Panc1 (cell line): ENCODE data around the gene SMIM35. TPM values are rescaled to one million over a fixed set of nuclear protein-coding genes. Genes with fewer than 3 reads are reported as not detected.

ENCODE experiments used
- ATAC-seq: fragments of 200-7000 bp; cut with Tn5 transposase; 2 replicates; pipeline ENCODE4 v1.9.1; 2020; ENCODE audit warnings: mild to moderate bottlenecking, moderate library complexity
- BruUV-seq: library from RNA; stranded (reverse); fragments of 400-500 nt; replicated peaks from 2 replicates; lab custom pipeline; 2021; lab: Mats Ljungman, UMichigan
- CTCF ChIA-PET: fragments of 300-600 bp; sonication (Branson Sonifier 250); formaldehyde crosslinking; loops from one replicate; lab custom pipeline; 2022; ENCODE audit warnings: antibody characterized with exemption; lab: Charles Lee
- POLR2A ChIA-PET: fragments of 300-600 bp; sonication (Branson Sonifier 250); formaldehyde crosslinking; loops from one replicate; lab custom pipeline; 2022; ENCODE audit warnings: antibody characterized with exemption; lab: Charles Lee
- DNase-seq: peaks from one replicate; pipeline ENCODE4 v3.0.0-alpha.2; 2010; ENCODE audit warnings: low read depth, low spot score
- H3K27ac ChIP-seq: 2 replicates; pipeline ENCODE4 v1.5.1; 2011; ENCODE audit warnings: mild to moderate bottlenecking, low read length, inconsistent platforms
- H3K27me3 ChIP-seq: fragments of 200-500 bp; sonication (Bioruptor generic); 2 replicates; pipeline ENCODE4 v1.6.0; 2014; ENCODE audit warnings: low read length, inconsistent platforms; ENCODE audit not compliant: control insufficient read depth, insufficient read depth
- H3K36me3 ChIP-seq: fragments of 200-500 bp; sonication (Bioruptor generic); 2 replicates; pipeline ENCODE4 v1.5.1; 2014; ENCODE audit warnings: inconsistent platforms, mild to moderate bottlenecking, low read length, moderate library complexity; ENCODE audit not compliant: control insufficient read depth, insufficient read depth
- H3K4me1 ChIP-seq: 2 replicates; pipeline ENCODE4 v1.5.1; 2011; ENCODE audit warnings: inconsistent platforms, mild to moderate bottlenecking, low read length, moderate library complexity; ENCODE audit not compliant: control insufficient read depth, insufficient read depth
- H3K4me3 ChIP-seq, 2 experiments: 2 replicates each; pipeline ENCODE4 v1.5.1; 2011 to 2012; ENCODE audit warnings: low read depth in 2 of 2, low read length in 2 of 2, mild to moderate bottlenecking in 2 of 2, inconsistent platforms in 1 of 2, moderate library complexity in 1 of 2
- H3K9me3 ChIP-seq: fragments of 200-500 bp; sonication (Bioruptor generic); 2 replicates; pipeline ENCODE4 v1.5.1; 2014; ENCODE audit warnings: low read depth, mild to moderate bottlenecking, inconsistent platforms, low read length, moderate library complexity; ENCODE audit not compliant: control insufficient read depth, insufficient read depth
- POLR2AphosphoS5 ChIP-seq: IDR thresholded peaks from 2 replicates; pipeline ENCODE4 v1.6.1; 2012; ENCODE audit warnings: mild to moderate bottlenecking, low read depth, low read length, moderate library complexity
- SIN3A ChIP-seq: IDR thresholded peaks from 2 replicates; pipeline ENCODE4 v1.6.1; 2012; ENCODE audit warnings: low read depth, mild to moderate bottlenecking, low read length, moderate library complexity, borderline replicate concordance; ENCODE audit not compliant: insufficient read depth
- TCF7L2 ChIP-seq: IDR thresholded peaks from 2 replicates; pipeline ENCODE4 v1.6.1; 2011; ENCODE audit warnings: mild to moderate bottlenecking, low read depth, low read length, inconsistent platforms
- in situ Hi-C: cut with HindIII; loops from 2 replicates; pipeline ENCODE4 v1.10.0; 2016; ENCODE audit warnings: low sequenced_read_pairs, low pct_unique_long_range_greater_than_20kb
- intact Hi-C: fragments of 100-400 bp; cut with micrococcal nuclease; formaldehyde crosslinking; loops from one replicate; pipeline ENCODE4 v1.10.0; 2022; ENCODE audit not compliant: unreplicated experiment
- total RNA-seq: library from RNA; stranded (reverse); gene quantifications from one replicate; pipeline ENCODE4 v1.2.1, GENCODE V29; 2021; ENCODE audit not compliant: unreplicated experiment
- TF ChIP-seq, protein P1 (sequence below), 2 experiments: IDR thresholded peaks; 2 replicates each; pipeline ENCODE4 v1.6.1; 2011 to 2012; ENCODE audit warnings: low read depth in 2 of 2, control low read depth in 1 of 2, low read length in 1 of 2, mild to moderate bottlenecking in 1 of 2, moderate library complexity in 1 of 2; ENCODE audit not compliant: insufficient read depth in 1 of 2
- TF ChIP-seq, protein P2 (sequence below): fragments of 450-650 bp; IDR thresholded peaks from 2 replicates; pipeline ENCODE4 v1.5.1; 2017; ENCODE audit warnings: mild to moderate bottlenecking

SMIM35 gene
- total RNA-seq, 1 experiment from 2014 or later: not detected

- Histone ChIP-seq H3K4me3 (no peak overlapping the region), H3K27ac (no peak overlapping the region), H3K9me3 (no peaks in the 10 kb centered on the region), H3K4me1 (no peaks in the 10 kb centered on the region), H3K27me3 (peaks cover 17% of the 10 kb centered on the region), H3K36me3 (no peaks in the 10 kb centered on the region)
- in situ Hi-C loops (no loop called here), intact Hi-C loops (no loop called here)
- no peak for ATAC-seq
- no peak for DNase-seq
- TF ChIP-seq, protein P1, sequence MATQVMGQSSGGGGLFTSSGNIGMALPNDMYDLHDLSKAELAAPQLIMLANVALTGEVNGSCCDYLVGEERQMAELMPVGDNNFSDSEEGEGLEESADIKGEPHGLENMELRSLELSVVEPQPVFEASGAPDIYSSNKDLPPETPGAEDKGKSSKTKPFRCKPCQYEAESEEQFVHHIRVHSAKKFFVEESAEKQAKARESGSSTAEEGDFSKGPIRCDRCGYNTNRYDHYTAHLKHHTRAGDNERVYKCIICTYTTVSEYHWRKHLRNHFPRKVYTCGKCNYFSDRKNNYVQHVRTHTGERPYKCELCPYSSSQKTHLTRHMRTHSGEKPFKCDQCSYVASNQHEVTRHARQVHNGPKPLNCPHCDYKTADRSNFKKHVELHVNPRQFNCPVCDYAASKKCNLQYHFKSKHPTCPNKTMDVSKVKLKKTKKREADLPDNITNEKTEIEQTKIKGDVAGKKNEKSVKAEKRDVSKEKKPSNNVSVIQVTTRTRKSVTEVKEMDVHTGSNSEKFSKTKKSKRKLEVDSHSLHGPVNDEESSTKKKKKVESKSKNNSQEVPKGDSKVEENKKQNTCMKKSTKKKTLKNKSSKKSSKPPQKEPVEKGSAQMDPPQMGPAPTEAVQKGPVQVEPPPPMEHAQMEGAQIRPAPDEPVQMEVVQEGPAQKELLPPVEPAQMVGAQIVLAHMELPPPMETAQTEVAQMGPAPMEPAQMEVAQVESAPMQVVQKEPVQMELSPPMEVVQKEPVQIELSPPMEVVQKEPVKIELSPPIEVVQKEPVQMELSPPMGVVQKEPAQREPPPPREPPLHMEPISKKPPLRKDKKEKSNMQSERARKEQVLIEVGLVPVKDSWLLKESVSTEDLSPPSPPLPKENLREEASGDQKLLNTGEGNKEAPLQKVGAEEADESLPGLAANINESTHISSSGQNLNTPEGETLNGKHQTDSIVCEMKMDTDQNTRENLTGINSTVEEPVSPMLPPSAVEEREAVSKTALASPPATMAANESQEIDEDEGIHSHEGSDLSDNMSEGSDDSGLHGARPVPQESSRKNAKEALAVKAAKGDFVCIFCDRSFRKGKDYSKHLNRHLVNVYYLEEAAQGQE (IDR thresholded peaks at IDR 0.05; ENCODE audit: insufficient read depth in 1 of 2, low read depth in 2 of 2, low read length in 1 of 2): no peak
- TF ChIP-seq TCF7L2: no peak
- TF ChIP-seq, protein P2, sequence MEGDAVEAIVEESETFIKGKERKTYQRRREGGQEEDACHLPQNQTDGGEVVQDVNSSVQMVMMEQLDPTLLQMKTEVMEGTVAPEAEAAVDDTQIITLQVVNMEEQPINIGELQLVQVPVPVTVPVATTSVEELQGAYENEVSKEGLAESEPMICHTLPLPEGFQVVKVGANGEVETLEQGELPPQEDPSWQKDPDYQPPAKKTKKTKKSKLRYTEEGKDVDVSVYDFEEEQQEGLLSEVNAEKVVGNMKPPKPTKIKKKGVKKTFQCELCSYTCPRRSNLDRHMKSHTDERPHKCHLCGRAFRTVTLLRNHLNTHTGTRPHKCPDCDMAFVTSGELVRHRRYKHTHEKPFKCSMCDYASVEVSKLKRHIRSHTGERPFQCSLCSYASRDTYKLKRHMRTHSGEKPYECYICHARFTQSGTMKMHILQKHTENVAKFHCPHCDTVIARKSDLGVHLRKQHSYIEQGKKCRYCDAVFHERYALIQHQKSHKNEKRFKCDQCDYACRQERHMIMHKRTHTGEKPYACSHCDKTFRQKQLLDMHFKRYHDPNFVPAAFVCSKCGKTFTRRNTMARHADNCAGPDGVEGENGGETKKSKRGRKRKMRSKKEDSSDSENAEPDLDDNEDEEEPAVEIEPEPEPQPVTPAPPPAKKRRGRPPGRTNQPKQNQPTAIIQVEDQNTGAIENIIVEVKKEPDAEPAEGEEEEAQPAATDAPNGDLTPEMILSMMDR: no peak
- no peak for TF ChIP-seq POLR2AphosphoS5
- no peak for TF ChIP-seq SIN3A
- CTCF ChIA-PET: interaction anchor here (0.6 kb wide), 1 partner anchor 57 kb away, joined by 3 read pairs; no protein-coding TSS in a partner anchor
- BruUV-seq: no TSS peak
- POLR2A ChIA-PET: no interaction called here
These were observed 27.5 kb upstream of the SMIM35 start for GRCh38 chr11:118114266-118114665.

- H3K27me3 ChIP-seq: peaks cover 8% of the 10 kb centered on the region
- no peak overlapping the region for H3K4me3 ChIP-seq
- no peaks in the 10 kb centered on the region for H3K4me1 ChIP-seq
- no peaks in the 10 kb centered on the region for H3K9me3 ChIP-seq
- intact Hi-C loops: no loop called here
- no TSS peak for BruUV-seq
- no peak for TF ChIP-seq POLR2AphosphoS5
- TF ChIP-seq SIN3A: no peak
- TF ChIP-seq, protein P2: no peak
- TF ChIP-seq, protein P1 (IDR thresholded peaks at IDR 0.05; ENCODE audit: insufficient read depth in 1 of 2, low read depth in 2 of 2, low read length in 1 of 2): no peak
- no peak for TF ChIP-seq TCF7L2
- ChIA-PET POLR2A (no interaction called here), CTCF (interaction anchor here (0.6 kb wide), 1 partner anchor 524 kb away, joined by 7 read pairs; no protein-coding TSS in a partner anchor)
- H3K27ac ChIP-seq: no peak overlapping the region
- DNase-seq (no peak), ATAC-seq (no peak)
- H3K36me3 ChIP-seq: no peaks in the 10 kb centered on the region
- in situ Hi-C loops: no loop called here
These were observed 26.1 kb upstream of the SMIM35 start for GRCh38 chr11:118112711-118113430.
